Measurements from ENCODE around the gene CYP2A6. TPM values are rescaled to one million over a fixed set of nuclear protein-coding genes. Genes with fewer than 3 reads are reported as not detected.
"Not testable (repeated sequence)": the region's sequence is repeated elsewhere in the genome, so short reads cannot be mapped to it uniquely, and the experiment has no call there.

CYP2A6 gene
- total RNA-seq, 2 donors from 2014 or later = 1.4 TPM; not detected in 1

DNA sequence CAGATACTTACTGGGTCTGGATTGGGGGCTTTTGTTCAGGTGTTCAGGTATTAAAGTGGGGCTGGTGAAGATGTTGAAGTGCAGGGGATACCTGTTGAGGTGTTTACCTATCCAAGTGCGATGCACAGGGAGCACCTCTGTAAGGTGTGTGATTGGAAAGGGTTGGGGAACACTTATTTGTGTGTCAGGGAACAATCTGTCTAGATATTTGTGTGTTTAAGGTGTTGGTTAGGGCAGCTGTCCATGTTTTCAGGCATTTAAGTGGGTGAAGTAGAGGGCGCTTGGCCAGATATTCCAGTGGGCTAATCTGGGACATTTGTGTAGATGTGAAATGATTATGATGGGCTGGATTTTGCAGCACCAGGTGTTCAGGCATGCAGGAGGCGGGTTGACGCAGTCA is 29.1 kb upstream of the CYP2A6 start:
- H3K27ac ChIP-seq; H3K36me3 ChIP-seq; H3K4me3 ChIP-seq; H3K27me3 ChIP-seq; intact Hi-C loops (cut with DNase I); H3K4me1 ChIP-seq; DNase-seq; H3K9ac ChIP-seq (ENCODE audit: low read depth in 2 of 2, low read length in 2 of 2); H3K9me3 ChIP-seq: not testable (repeated sequence)

DNA sequence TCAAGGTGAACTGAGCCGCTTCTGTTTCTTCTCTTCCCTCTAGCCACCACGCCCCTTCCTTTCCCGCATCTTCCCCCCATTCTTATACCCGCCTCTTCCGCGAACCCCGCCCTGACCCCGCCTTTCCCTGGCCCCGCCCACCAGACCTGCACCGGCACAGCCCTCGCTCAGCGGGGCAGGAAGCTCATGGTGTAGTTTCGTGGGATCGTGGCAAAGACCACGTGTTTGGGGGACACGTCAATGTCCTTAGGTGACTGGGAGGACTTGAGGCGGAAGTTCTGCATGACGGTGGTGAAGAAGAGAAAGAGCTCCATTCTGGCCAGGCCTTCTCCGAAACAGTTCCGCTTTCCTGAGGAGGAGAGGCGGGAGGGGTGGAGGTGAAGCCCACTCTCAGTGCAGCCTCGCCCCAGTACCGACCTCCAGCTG is 25.3 kb upstream of the CYP2A6 start:
- peak; percentile 73 for DNase-seq
- H3K27me3 ChIP-seq; H3K9me3 ChIP-seq; H3K9ac ChIP-seq (ENCODE audit: low read depth in 2 of 2, low read length in 2 of 2); H3K4me1 ChIP-seq; H3K36me3 ChIP-seq; intact Hi-C loops (cut with DNase I); H3K4me3 ChIP-seq; H3K27ac ChIP-seq: not testable (repeated sequence)

DNA sequence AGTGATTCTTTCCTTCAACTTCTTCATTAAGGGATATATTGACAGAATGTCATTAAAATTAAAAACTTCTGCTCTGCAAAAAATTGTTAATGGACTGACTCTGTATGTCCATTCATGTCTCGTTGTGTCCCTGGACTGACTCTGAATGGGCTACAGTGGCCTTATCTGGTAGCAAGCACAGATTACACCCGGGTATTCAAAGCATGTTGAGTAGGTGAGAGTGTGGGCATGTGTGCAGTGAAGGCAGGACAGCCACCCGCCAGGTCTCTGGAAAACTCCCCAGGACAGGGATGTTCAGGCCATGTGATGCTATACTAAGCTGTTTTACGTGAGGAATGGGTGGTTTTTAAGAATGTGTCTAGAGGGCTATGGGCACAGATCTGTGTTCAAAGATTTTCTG is 24.6 kb upstream of the CYP2A6 start:
- H3K4me3 ChIP-seq; intact Hi-C loops (cut with DNase I); H3K4me1 ChIP-seq: not testable (repeated sequence)

DNA sequence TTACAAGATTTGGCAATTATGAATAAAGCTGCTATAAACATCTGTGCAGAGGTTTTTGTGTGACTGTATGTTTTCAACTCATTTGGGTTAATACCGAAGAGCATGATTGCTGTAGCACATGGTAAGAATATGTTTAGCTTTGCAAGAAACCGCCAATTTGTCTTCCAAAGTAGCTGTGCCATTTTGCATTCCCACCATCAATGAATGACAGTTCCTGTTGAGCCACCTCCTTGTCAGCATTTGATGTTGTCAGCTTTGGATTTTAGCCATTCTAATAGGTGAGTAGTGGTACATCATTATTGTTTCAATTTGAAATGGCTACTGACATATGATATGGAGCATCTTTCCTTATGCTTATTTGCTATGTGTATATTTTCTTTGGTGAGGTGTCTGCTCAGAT is 23.6 kb upstream of the CYP2A6 start:
- DNase-seq; H3K36me3 ChIP-seq; intact Hi-C loops (cut with DNase I); H3K9me3 ChIP-seq; H3K27me3 ChIP-seq; H3K4me3 ChIP-seq; H3K27ac ChIP-seq; H3K9ac ChIP-seq (ENCODE audit: low read depth in 2 of 2, low read length in 2 of 2); H3K4me1 ChIP-seq: not testable (repeated sequence)

More for the DNA sequence above, 24.6 kb upstream of the CYP2A6 start:
- not testable (repeated sequence) for H3K36me3 ChIP-seq; DNase-seq; H3K27me3 ChIP-seq; H3K9me3 ChIP-seq; H3K9ac ChIP-seq (ENCODE audit: low read depth in 2 of 2, low read length in 2 of 2); H3K27ac ChIP-seq

DNA sequence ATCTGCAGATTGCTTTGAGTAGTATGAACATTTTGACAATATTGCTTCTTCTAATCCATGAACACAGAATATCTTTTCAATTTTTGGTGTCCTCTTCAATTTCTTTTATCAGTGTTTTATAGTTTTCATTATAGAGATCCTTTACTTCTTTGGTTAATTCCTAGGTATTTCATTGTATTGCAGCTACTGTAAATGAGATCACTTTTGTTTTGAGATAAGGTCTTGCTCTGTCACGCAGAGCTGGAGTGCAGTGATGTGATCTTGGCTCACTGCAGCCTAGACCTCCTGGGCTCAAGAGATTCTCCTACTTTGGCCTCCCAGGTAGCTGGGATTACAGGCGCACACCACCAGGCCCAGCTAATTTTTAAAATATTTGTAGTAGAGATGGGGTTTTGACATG is 22.0 kb upstream of the CYP2A6 start:
- intact Hi-C loops (cut with DNase I) = no loop called here
- TF ChIP-seq, protein P1, sequence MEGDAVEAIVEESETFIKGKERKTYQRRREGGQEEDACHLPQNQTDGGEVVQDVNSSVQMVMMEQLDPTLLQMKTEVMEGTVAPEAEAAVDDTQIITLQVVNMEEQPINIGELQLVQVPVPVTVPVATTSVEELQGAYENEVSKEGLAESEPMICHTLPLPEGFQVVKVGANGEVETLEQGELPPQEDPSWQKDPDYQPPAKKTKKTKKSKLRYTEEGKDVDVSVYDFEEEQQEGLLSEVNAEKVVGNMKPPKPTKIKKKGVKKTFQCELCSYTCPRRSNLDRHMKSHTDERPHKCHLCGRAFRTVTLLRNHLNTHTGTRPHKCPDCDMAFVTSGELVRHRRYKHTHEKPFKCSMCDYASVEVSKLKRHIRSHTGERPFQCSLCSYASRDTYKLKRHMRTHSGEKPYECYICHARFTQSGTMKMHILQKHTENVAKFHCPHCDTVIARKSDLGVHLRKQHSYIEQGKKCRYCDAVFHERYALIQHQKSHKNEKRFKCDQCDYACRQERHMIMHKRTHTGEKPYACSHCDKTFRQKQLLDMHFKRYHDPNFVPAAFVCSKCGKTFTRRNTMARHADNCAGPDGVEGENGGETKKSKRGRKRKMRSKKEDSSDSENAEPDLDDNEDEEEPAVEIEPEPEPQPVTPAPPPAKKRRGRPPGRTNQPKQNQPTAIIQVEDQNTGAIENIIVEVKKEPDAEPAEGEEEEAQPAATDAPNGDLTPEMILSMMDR (IDR thresholded peaks at IDR 0.05) = no peak

DNA sequence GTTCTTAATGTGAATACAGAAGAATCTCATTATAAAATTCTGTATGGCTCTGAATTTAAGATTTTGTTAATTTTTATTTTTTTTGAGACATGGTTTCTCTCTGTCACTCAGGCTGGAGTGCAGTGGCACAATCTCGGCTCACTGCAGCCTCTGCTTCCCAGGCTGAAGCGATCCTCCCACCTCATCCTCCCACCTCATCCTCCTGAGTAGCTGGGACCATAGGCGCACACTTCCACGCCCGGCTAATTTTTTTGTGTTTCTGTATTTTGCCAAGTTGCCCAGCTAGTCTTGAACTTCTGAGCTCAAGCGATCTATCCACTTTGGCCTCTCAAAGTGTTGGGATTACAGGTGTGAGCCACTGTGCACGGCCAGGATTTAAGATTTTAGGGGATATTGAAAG is 17.5 kb upstream of the CYP2A6 start:
- Histone ChIP-seq H3K9ac (ENCODE audit: low read depth in 2 of 2, low read length in 2 of 2) (no peak overlapping the region), H3K27ac (no peak overlapping the region), H3K36me3 (no peaks in the 10 kb centered on the region), H3K27me3 (no peaks in the 10 kb centered on the region), H3K9me3 (no peaks in the 10 kb centered on the region), H3K4me1 (no peaks in the 10 kb centered on the region), H3K4me3 (no peak overlapping the region)
- intact Hi-C loops (cut with DNase I) = no loop called here
- DNase-seq = no peak
- TF ChIP-seq, protein P1 (IDR thresholded peaks at IDR 0.05) = no peak

More for the DNA sequence above, 22.0 kb upstream of the CYP2A6 start:
- Histone ChIP-seq H3K27ac (no peak overlapping the region), H3K27me3 (no peaks in the 10 kb centered on the region), H3K9ac (ENCODE audit: low read depth in 2 of 2, low read length in 2 of 2) (no peak overlapping the region), H3K4me1 (no peaks in the 10 kb centered on the region), H3K9me3 (no peaks in the 10 kb centered on the region), H3K4me3 (no peak overlapping the region), H3K36me3 (no peaks in the 10 kb centered on the region)
- DNase-seq = no peak

DNA sequence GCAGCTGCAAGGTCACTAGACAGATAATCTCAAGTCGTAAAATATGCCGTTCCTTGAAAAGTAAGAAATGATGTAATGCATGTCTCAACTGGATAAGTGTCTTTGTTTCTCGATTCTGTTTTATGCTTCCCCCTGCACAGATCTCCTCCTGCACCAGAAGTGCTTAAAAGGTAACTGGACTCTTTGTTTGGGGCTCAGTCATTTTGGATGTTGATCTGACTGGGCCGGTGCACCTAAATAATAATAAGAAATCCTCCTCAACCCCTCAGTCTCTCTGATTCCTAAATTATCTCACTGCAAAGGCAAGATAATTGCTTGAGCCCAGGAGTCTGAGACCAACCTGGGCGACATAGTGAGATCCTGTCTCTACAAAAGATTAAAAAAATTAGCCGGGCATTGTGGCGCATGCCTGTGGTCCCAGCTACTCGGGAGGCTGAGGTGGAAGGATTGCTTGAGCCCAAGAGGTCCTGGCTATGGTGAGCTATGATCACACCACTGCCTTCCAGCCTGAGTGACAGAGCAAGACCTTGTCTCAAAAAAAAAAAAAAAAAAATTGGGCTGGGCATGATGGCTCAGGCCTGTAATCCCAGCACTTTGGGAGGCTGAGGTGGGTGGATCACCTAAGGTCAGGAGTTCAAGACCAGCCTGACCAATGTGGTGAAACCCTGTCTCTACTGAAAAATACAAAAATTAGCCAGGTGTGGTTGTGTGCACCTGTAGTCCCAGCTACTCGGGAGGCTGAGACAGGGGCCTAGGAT is 14.7 kb upstream of the CYP2A6 start:
- intact Hi-C loops (cut with DNase I); H3K9me3 ChIP-seq; H3K36me3 ChIP-seq; H3K27ac ChIP-seq; H3K4me3 ChIP-seq; DNase-seq; H3K9ac ChIP-seq (ENCODE audit: low read depth in 2 of 2, low read length in 2 of 2); H3K4me1 ChIP-seq; H3K27me3 ChIP-seq: not testable (repeated sequence)

DNA sequence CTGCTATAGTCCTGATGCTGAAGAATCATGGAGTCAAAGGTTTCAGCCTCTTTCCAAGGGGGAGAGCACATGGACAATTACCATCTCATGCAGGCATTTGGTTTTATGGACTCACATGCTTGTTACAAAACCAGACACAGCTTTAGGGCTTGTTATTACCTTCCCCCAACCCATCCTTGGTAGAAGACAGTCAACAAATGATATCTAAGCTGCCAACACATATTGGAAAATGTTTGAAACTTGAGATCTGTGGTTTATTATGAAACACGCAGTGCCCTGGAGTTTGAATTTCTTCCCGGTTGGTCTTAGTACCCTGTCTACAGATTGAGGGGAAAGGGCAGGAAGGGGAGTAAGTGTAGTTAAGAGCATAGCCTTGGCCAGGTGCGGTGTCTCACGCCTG is 12.5 kb upstream of the CYP2A6 start:
- Histone ChIP-seq H3K27ac (no peak overlapping the region), H3K27me3 (no peaks in the 10 kb centered on the region), H3K4me1 (no peaks in the 10 kb centered on the region), H3K4me3 (no peak overlapping the region), H3K9ac (ENCODE audit: low read depth in 2 of 2, low read length in 2 of 2) (no peak overlapping the region), H3K9me3 (no peaks in the 10 kb centered on the region), H3K36me3 (no peaks in the 10 kb centered on the region)
- intact Hi-C loops (cut with DNase I) = no loop called here
- TF ChIP-seq, protein P1 (IDR thresholded peaks at IDR 0.05) = no peak
- no peak for DNase-seq
